Fibroblast of lung (primary cell): ENCODE results near the gene MITD1. TPM values are rescaled to one million over a fixed set of nuclear protein-coding genes. Genes with fewer than 3 reads are reported as not detected.
A peak's percentile ranks its signal among the peaks of the same experiment; 100 is the strongest.

ENCODE experiments used
- DNase-seq, 2 donors: peaks; one replicate each; pipeline versions ENCODE4 v3.0.0 to v3.0.0-alpha.2; 2010; ENCODE audit warnings: low read depth in 2 of 2
- H2AFZ ChIP-seq: 2 replicates; pipeline ENCODE4 v1.5.1; 2012; ENCODE audit warnings: low read length, control low read depth, inconsistent platforms
- H3K27ac ChIP-seq: 2 replicates; pipeline ENCODE4 v1.5.1; 2011; ENCODE audit warnings: low read length, control low read depth; ENCODE audit not compliant: insufficient read depth
- H3K27me3 ChIP-seq: 2 replicates; pipeline ENCODE4 v1.5.1; 2011; ENCODE audit warnings: mild to moderate bottlenecking, low read length; ENCODE audit not compliant: control insufficient read depth, insufficient read depth
- H3K36me3 ChIP-seq: 2 replicates; pipeline ENCODE4 v1.5.1; 2011; ENCODE audit warnings: low read length; ENCODE audit not compliant: control insufficient read depth, insufficient read depth
- H3K4me1 ChIP-seq: 2 replicates; pipeline ENCODE4 v1.5.1; 2011; ENCODE audit warnings: low read length; ENCODE audit not compliant: control insufficient read depth, insufficient read depth; ENCODE audit errors: extremely low read depth
- H3K4me2 ChIP-seq: 2 replicates; pipeline ENCODE4 v1.5.1; 2011; ENCODE audit warnings: low read length, control low read depth; ENCODE audit not compliant: insufficient read depth; ENCODE audit errors: extremely low read depth
- H3K4me3 ChIP-seq, 4 experiments: fragments of 200-600 bp in 1 of 4; sonication (generic) in 1 of 4; replicated peaks in 1 of 4; 2 replicates each; pipeline ENCODE4 v1.5.1; 2011 to 2016; ENCODE audit warnings: low read length in 4 of 4, low read depth in 3 of 4, mild to moderate bottlenecking in 3 of 4, control low read depth in 2 of 4, inconsistent platforms in 1 of 4, mixed read lengths in 1 of 4; ENCODE audit not compliant: insufficient read depth in 1 of 4; ENCODE audit errors: control extremely low read depth in 1 of 4
- H3K79me2 ChIP-seq: 2 replicates; pipeline ENCODE4 v1.5.1; 2012; ENCODE audit warnings: mild to moderate bottlenecking, low read length, inconsistent platforms; ENCODE audit not compliant: control insufficient read depth, insufficient read depth
- H3K9ac ChIP-seq: 2 replicates; pipeline ENCODE4 v1.5.1; 2011; ENCODE audit warnings: mild to moderate bottlenecking, low read length, control low read depth; ENCODE audit not compliant: insufficient read depth
- H3K9me3 ChIP-seq: 2 replicates; pipeline ENCODE4 v1.5.1; 2012; ENCODE audit warnings: low read depth, low read length; ENCODE audit not compliant: control insufficient read depth, insufficient read depth
- H4K20me1 ChIP-seq: 2 replicates; pipeline ENCODE4 v1.5.1; 2011; ENCODE audit warnings: low read length; ENCODE audit not compliant: control insufficient read depth, insufficient read depth; ENCODE audit errors: extremely low read depth
- EZH2 ChIP-seq: IDR thresholded peaks from 2 replicates; pipeline ENCODE4 v1.5.1; 2012; ENCODE audit warnings: low read length, control low read depth, mild to moderate bottlenecking; ENCODE audit errors: missing control alignments
- polyA plus RNA-seq, 2 donors: library from polyadenylated mRNA; depleted of rRNA in 1 of 2; stranded (reverse) in 1 of 2; unstranded in 1 of 2; fragments of >200 nt; gene quantifications; 2 replicates each; pipeline ENCODE4 v1.2.1, GENCODE V29; 2011 to 2012; ENCODE audit warnings: missing spikeins in 1 of 2
- total RNA-seq: library from RNA; depleted of rRNA; stranded (reverse); fragments of >200 nt; gene quantifications from 2 replicates; pipeline ENCODE4 v1.2.1, GENCODE V29; 2014
- TF ChIP-seq, protein P1 (sequence below), 2 donors: IDR thresholded peaks in 1 of 2; conservative IDR thresholded peaks in 1 of 2; 1 replicate in 1 of 2; 2 replicates in 1 of 2; pipeline ENCODE4 v1.5.1; 2011 to 2012; ENCODE audit warnings: low read length in 2 of 2, control low read depth in 1 of 2, inconsistent platforms in 1 of 2, low read depth in 1 of 2, mild to moderate bottlenecking in 1 of 2

MITD1 gene
- total and polyA plus RNA-seq, 2 donors (not counting 1 experiment from before 2014, with no cell fraction given): 25.3 to 27.1 TPM

DNA sequence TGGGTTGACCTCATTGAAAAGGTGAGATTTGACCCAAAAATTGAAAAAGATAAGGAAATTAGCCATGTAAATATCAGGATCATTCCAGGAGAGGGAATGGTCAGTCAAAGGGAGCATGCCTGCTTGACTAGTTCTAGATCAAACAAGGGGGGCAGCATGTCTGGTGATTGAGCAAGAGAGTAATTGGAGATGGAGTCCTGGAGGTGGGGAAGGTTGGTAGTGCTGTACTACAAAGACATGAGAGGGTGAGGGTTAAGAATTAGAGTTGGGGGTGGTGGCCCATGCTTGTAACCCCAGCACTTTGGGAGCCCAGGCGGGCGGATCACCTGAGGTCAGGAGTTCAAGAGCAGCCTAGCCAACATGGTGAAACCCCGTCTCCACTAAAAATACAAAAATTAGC lies 2.2 kb upstream of the MITD1 start:
- Histone ChIP-seq H3K4me1 (no peaks in the 10 kb centered on the region), H4K20me1 (no peaks in the 10 kb centered on the region), H2AFZ (no peak overlapping the region), H3K4me2 (no peak overlapping the region), H3K36me3 (no peaks in the 10 kb centered on the region), H3K27me3 (no peaks in the 10 kb centered on the region), H3K79me2 (peaks cover 54% of the 10 kb centered on the region), H3K27ac (no peak overlapping the region), H3K9me3 (no peaks in the 10 kb centered on the region), H3K9ac (no peak overlapping the region), H3K4me3 (no peak overlapping the region)
- TF ChIP-seq, protein P1, sequence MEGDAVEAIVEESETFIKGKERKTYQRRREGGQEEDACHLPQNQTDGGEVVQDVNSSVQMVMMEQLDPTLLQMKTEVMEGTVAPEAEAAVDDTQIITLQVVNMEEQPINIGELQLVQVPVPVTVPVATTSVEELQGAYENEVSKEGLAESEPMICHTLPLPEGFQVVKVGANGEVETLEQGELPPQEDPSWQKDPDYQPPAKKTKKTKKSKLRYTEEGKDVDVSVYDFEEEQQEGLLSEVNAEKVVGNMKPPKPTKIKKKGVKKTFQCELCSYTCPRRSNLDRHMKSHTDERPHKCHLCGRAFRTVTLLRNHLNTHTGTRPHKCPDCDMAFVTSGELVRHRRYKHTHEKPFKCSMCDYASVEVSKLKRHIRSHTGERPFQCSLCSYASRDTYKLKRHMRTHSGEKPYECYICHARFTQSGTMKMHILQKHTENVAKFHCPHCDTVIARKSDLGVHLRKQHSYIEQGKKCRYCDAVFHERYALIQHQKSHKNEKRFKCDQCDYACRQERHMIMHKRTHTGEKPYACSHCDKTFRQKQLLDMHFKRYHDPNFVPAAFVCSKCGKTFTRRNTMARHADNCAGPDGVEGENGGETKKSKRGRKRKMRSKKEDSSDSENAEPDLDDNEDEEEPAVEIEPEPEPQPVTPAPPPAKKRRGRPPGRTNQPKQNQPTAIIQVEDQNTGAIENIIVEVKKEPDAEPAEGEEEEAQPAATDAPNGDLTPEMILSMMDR (conservative IDR thresholded peaks at IDR 0.05 in 1 of 2, IDR thresholded peaks at IDR 0.05 in 1 of 2; ENCODE audit: low read depth in 1 of 2, low read length in 2 of 2): no peak
- no peak for TF ChIP-seq EZH2
- no peak for DNase-seq

DNA sequence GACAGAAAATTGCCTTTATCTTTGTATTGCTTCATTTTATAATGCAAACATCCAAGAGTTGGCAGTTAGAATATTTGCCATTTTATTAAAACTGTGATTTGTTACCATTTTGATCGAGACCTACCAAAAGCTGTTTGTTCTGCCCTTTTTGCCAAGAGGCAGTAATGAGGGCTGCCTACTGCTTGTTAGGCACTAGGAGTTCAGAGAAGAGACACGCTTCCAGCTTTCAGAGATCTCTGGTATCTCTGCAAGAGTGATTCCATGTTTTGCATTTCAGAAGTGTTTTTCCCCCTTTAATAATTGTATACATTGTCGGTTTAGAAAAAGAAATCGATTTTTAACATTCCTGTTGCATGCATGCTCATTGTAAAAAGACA lies 754 bp upstream of the MITD1 start:
- H3K36me3 ChIP-seq: no peaks in the 10 kb centered on the region
- peaks cover 52% of the 10 kb centered on the region for H3K79me2 ChIP-seq
- H3K27ac ChIP-seq: peak overlapping the region; percentile 74
- no peaks in the 10 kb centered on the region for H3K27me3 ChIP-seq
- H3K4me1 ChIP-seq: no peaks in the 10 kb centered on the region
- H3K9ac ChIP-seq: peak overlapping the region; percentile 65
- no peak for TF ChIP-seq EZH2
- TF ChIP-seq, protein P1 (conservative IDR thresholded peaks at IDR 0.05 in 1 of 2, IDR thresholded peaks at IDR 0.05 in 1 of 2; ENCODE audit: low read depth in 1 of 2, low read length in 2 of 2): no peak
- H2AFZ ChIP-seq: peak overlapping the region; percentile 90
- peak overlapping the region; percentile 91 for H3K4me2 ChIP-seq
- no peaks in the 10 kb centered on the region for H4K20me1 ChIP-seq
- peak overlapping the region; percentile 76 to 90 (median 87) for H3K4me3 ChIP-seq
- DNase-seq: peak in 1 of 2 donors; percentile 8
- no peaks in the 10 kb centered on the region for H3K9me3 ChIP-seq

DNA sequence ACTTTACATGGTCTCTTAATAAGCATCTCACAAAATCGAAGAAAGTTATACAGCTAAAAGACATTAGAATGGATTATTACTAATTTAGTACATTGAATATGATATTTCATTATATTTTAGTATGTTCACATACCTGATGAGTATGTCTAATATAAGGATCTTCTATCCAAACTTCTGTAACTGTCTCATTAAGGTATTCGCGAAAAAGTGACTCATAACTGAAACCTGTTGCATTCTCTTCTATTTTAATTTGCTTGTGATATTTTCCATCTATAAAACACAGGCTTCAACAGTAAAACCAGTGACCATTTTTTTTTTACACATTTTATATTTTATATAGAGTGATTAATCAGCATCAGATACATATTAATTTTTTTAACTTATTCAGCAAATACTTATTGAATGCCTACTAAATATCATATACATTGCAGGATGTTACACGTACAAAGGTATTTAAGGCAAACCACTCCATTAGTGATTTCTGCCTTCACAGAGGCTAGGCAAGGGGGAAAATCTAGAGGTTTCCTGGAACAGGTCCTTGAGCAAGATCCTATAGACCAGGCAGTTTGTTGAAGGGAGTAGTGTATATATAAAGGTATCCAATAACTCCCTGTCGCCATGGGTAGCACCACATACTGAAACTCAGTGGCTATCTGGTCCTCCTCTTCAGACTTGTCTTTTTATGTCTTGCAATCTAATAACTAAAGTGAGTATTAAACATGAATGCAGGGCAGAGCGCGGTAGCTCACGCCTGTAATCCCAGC lies 9.3 kb downstream of the MITD1 start:
- H3K36me3 ChIP-seq: peaks cover 2% of the 10 kb centered on the region
- H3K27ac ChIP-seq: no peak overlapping the region
- no peak overlapping the region for H3K4me2 ChIP-seq
- H2AFZ ChIP-seq: no peak overlapping the region
- TF ChIP-seq, protein P1 (conservative IDR thresholded peaks at IDR 0.05 in 1 of 2, IDR thresholded peaks at IDR 0.05 in 1 of 2; ENCODE audit: low read depth in 1 of 2, low read length in 2 of 2): no peak
- TF ChIP-seq EZH2: no peak
- H3K9ac ChIP-seq: no peak overlapping the region
- no peaks in the 10 kb centered on the region for H3K9me3 ChIP-seq
- H3K27me3 ChIP-seq: no peaks in the 10 kb centered on the region
- no peaks in the 10 kb centered on the region for H4K20me1 ChIP-seq
- H3K79me2 ChIP-seq: no peaks in the 10 kb centered on the region
- DNase-seq: no peak
- H3K4me3 ChIP-seq: no peak overlapping the region
- no peaks in the 10 kb centered on the region for H3K4me1 ChIP-seq
